Activated CD4-positive, alpha-beta T cell treated with anti-CD3 and anti-CD28 coated beads, Interleukin-2, amount 50 U/mL, for 48 hours (primary cell): ENCODE data around the gene MAP1A.

Experiments used
- DNase-seq, 2 experiments: peaks; one replicate each; pipeline ENCODE4 v3.0.0-alpha.2; 2020

The MAP1A gene

DNA sequence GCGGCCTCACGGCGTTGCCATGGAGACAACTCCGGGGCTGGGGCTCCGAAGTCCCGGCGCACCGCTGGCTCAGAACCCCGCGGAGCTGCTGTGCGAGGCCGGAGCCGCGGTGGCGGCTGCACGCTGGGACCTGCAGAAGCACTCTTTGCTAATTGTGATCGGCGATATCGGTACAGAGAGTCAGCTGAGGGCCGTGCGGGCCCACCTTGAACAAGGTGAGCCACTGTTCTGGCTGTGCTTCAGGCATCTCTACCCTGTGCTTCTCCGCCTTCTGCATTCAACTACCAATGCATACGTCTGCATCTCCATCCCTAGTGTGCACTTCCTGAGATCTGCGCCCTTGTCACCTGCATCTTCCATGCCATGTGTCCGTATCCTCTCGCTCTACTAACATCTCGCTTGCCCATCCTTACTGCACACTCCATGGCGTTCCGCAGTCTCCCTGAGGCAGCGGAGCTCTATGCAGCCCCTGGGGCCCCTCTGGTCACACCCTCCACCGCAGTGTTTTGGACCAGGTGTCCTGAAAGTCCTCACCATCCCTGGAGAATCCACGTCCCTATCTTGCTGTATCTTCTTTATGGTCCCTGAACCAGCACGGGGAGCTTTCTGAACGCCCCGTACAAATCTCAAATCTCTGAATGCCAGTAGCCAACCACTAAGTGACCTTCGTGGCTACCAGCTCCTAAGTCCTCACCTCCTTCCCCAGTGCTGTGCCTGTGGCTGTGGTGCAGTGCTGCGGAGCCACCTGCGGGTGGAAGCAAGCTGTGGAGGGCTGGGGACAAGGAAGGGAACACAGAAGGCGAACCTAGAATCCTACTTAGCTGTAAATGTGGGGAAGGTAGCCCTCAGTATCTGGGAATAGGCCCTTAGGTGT is 6.2 kb upstream of the MAP1A start:
- peak; percentile 16 to 21 for DNase-seq

DNA sequence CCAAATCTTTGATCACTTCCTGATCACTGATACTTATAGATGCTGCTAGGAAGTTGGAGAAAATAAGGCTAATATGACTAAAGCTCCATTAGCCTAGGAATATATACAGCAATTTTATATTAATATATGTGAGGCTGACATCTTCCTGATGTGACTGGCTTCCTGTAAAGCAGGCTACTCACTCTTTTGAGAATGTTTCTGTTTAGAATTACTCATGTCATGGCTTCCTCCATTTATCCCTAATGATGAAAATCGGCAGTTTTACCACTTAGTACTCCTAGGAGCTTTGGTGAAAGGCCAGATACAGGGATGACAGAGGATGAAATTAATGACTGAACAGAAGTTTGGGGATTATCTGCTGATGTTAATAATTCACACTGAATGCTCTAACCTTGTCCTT is 3.9 kb upstream of the MAP1A start:
- no peak for DNase-seq

- peak; percentile 11 to 14 for DNase-seq
Observed at GRCh38 chr15:43514241-43515057, 3.0 kb upstream of the MAP1A start.

DNA sequence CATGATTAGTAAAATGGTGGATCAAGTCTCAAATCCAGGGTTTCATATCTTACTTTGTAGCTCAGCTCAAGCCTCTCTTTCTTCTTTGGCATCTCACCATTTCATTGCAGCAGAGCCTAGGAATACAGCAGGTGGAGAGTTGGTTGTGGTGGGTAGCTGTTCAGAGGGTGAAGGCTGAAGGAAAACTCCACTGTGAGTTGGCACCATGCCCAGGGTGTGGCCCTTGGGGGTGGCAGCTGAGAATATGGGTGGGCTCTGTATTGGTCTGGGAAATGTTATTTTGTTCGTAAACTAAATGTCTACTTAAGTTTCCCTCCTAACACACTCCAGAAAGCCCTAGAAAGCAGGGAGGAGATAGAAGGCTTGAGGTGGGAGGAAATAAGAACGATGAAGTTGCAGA is 1.7 kb upstream of the MAP1A start:
- no peak for DNase-seq

DNA sequence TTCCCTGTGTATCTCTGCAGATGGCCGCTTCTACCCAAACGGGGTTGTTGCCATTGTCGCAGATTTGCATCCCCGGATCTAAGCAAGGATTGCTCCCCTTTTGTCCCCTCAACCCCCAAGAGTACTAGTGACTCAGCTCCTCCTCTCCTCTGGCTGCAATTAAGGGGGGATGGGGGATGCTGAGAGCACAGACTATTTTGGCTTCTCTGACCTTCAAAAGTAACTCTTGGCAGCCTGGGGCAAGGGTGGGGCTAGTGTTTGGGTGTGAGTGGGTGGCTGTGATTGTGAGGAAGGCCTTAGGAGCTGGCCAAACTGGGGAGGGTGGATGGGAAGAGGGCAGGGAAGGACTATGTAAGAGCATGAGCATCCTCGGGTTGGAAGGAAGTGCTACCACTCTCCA is 1.2 kb upstream of the MAP1A start:
- DNase-seq = no peak

DNA sequence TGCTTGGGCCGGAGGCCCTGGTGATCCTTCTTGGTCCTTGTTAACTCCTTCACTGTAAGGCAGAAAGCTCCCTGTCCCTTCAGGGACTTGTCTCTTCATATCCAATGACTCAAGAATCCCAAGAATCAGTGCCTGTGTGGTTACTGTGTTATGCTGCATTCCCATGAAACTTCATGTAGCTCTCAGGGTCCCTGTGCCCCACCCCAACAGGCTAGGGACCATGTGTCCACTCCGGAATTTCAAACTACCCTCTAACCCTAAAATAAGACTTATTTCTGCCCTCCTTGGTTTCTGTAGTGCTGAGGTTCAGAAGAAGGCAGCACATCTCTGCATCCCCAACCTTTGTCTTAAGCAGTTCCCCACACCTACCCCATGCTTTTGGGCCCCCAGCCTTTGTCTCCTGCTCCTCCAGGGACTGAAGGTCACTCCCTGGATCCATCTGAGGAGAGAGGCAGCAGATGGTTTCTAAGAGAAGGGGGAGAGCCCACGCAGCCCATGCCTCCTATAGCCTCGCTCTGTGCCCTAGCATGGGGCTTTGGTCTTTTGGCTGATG is 531 bp upstream of the MAP1A start:
- DNase-seq = no peak

DNA sequence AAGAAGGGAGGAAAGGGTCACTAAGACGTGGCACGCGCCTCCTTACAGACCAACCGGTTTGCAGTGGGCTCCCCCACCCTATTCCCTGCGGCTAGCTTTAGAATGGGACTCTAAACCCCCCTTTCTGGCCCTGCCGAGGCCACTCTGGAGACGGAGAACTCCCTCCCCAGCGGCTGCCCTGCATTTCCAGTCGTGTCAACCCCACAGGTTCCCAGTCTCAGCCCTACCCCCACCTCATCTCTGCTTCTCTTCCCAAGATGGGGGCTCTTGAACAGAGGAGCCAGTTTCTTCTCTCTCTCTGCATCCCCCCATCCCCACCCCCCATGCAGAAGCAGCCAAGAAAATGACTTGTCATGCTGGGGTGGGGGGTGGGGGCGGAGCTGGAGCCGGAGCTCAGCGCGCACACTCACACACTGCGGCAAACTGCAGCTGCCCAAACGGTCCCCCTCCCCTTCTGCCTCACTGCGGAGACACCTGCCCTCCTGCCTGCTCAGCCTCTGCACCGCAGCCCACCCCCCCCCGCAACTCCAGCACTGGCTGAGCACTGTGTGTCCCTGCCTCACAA is 871 bp downstream of the MAP1A start:
- no peak for DNase-seq

DNA sequence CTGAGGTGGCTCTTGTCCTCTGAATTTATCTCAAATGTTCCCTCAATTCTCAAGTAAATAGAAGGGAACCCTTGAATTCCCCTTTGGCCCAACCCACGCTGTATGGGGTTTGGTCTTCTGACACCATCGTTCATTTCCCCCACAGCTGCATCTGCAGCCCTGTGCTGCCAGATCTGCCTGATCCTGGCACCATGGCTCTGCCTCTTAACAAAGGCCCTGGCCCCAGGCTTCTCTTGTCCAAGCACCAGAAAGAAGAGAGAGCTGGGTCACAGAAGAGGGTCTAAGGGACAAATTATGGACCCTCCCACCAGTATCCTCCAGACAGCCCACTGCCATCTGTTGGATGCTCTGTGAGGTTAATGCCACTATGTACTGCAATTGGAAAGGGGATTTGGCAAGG is 1.8 kb downstream of the MAP1A start:
- DNase-seq = no peak

GRCh38 chr15:43520138-43520537 is 2.7 kb downstream of the MAP1A start:
- no peak for DNase-seq

GRCh38 chr15:43521419-43521818 is 4.0 kb downstream of the MAP1A start:
- no peak for DNase-seq

GRCh38 chr15:43522247-43522646 is 4.8 kb downstream of the MAP1A start:
- DNase-seq = no peak

DNA sequence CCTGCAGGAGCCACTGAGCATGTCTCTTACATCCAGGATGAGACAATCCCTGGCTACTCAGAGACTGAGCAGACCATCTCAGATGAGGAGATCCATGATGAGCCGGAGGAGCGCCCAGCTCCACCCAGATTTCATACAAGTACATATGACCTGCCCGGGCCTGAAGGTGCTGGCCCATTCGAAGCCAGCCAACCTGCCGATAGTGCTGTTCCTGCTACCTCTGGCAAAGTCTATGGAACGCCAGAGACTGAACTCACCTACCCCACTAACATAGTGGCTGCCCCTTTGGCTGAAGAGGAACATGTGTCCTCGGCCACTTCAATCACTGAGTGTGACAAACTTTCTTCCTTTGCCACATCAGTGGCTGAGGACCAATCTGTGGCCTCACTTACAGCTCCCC is 6.2 kb downstream of the MAP1A start:
- DNase-seq = no peak

- DNase-seq = no peak
Observed at GRCh38 chr15:43524254-43524845, 6.9 kb downstream of the MAP1A start.

- no peak for DNase-seq
Observed at GRCh38 chr15:43525131-43525530, 7.7 kb downstream of the MAP1A start.

GRCh38 chr15:43526261-43526930 is 9.0 kb downstream of the MAP1A start:
- DNase-seq = no peak

- no peak for DNase-seq
Observed at GRCh38 chr15:43527016-43527801, 9.8 kb downstream of the MAP1A start.

DNA sequence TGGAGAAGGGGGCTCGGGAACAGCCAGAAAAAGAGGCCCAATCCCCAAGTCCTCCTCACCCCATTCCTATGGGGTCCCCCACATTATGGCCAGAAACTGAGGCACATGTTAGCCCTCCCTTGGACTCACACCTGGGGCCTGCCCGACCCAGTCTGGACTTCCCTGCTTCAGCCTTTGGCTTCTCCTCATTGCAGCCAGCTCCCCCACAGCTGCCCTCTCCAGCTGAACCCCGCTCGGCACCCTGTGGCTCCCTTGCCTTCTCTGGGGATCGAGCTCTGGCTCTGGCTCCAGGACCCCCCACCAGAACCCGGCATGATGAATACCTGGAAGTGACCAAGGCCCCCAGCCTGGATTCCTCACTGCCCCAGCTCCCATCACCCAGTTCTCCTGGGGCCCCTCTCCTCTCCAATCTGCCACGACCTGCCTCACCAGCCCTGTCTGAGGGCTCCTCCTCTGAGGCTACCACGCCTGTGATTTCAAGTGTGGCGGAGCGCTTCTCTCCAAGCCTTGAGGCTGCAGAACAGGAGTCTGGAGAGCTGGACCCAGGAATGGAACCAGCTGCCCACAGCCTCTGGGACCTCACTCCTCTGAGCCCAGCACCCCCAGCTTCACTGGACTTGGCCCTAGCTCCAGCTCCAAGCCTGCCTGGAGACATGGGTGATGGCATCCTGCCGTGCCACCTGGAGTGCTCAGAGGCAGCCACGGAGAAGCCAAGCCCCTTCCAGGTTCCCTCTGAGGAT is 10.6 kb downstream of the MAP1A start:
- DNase-seq = no peak

DNA sequence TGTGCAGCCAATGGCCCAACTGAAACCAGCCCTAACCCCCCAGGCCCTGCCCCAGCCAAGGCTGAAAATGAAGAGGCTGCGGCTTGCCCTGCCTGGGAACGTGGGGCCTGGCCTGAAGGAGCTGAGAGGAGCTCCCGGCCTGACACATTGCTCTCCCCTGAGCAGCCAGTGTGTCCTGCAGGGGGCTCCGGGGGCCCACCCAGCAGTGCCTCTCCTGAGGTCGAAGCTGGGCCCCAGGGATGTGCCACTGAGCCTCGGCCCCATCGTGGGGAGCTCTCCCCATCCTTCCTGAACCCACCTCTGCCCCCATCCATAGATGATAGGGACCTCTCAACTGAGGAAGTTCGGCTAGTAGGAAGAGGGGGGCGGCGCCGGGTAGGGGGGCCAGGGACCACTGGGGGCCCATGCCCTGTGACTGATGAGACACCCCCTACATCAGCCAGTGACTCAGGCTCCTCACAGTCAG is 11.2 kb downstream of the MAP1A start:
- DNase-seq = no peak

GRCh38 chr15:43529141-43529540 is 11.7 kb downstream of the MAP1A start:
- no peak for DNase-seq

DNA sequence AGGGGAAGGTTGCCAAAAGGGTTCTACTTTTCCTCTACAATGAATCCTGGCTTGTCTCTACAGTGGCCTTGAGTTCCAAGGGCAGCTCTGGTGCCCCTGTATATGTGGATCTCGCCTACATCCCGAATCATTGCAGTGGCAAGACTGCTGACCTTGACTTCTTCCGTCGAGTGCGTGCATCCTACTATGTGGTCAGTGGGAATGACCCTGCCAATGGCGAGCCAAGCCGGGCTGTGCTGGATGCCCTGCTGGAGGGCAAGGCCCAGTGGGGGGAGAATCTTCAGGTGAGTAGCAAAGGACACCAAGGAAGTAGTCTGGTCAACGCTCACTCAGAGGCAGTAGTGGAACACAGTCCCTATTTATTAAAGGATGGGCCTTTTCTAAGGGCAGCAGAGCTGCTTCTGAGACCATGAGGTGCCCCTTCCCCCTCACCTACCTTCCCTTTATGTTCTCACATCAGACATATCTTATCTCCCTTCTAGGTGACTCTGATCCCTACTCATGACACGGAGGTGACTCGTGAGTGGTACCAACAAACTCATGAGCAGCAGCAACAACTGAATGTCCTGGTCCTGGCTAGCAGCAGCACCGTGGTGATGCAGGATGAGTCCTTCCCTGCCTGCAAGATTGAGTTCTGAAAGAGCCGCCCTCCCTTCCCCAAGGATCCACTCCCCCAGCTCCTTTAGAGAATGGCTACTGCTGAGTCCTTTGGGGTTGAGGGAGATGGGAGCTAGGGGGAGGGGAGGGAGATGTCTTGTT is 12.4 kb downstream of the MAP1A start:
- no peak for DNase-seq
